CD4-positive, alpha-beta T cell (primary cell): ENCODE measurements around the gene SSC4D. TPM values are rescaled to one million over a fixed set of nuclear protein-coding genes. Genes with fewer than 3 reads are reported as not detected.

Experiments
- ATAC-seq: fragments of 200-7000 bp; cut with Tn5 transposase; one replicate; pipeline ENCODE4 v1.10.0; 2022; ENCODE audit warnings: mild to moderate bottlenecking; ENCODE audit not compliant: poor library complexity
- CTCF ChIA-PET: fragments of 350-600 bp; sonication (Branson Sonifier 250); formaldehyde crosslinking; loops from one replicate; lab custom pipeline; 2021; ENCODE audit warnings: antibody characterized with exemption, inconsistent platforms; lab: Charles Lee
- POLR2A ChIA-PET: fragments of 350-600 bp; sonication (Branson Sonifier 250); formaldehyde crosslinking; loops from one replicate; lab custom pipeline; 2021; ENCODE audit warnings: antibody characterized with exemption, inconsistent platforms; lab: Charles Lee
- DNase-seq, 14 experiments: peaks; one replicate each; pipeline ENCODE4 v3.0.0-alpha.2; 2013 to 2020; ENCODE audit warnings: mixed read lengths in 2 of 14
- H3K27ac ChIP-seq, 2 donors: one replicate each; pipeline versions ENCODE4 v1.5.1 to v1.7.0; 2013; ENCODE audit warnings: low read length in 2 of 2, low read depth in 1 of 2, mild to moderate bottlenecking in 1 of 2
- H3K27me3 ChIP-seq, 2 experiments: 1 replicate in 1 of 2; 2 replicates in 1 of 2; pipeline versions ENCODE4 v1.6.1 to v1.7.0; 2013; ENCODE audit warnings: low read length in 2 of 2, control low read depth in 1 of 2, mild to moderate bottlenecking in 1 of 2, moderate library complexity in 1 of 2; ENCODE audit not compliant: insufficient read depth in 2 of 2, control insufficient read depth in 1 of 2
- H3K36me3 ChIP-seq: one replicate; pipeline ENCODE4 v1.6.1; 2013; ENCODE audit warnings: low read length, control low read depth; ENCODE audit not compliant: insufficient read depth
- H3K4me1 ChIP-seq: one replicate; pipeline ENCODE4 v1.6.1; 2013; ENCODE audit warnings: low read length, control low read depth; ENCODE audit not compliant: insufficient read depth
- H3K4me3 ChIP-seq: one replicate; pipeline ENCODE4 v1.5.1; 2013; ENCODE audit warnings: mild to moderate bottlenecking, low read length, moderate library complexity
- H3K9me3 ChIP-seq, 2 experiments: 1 replicate in 1 of 2; 2 replicates in 1 of 2; pipeline versions ENCODE4 v1.6.1 to v1.7.0; 2013; ENCODE audit warnings: low read length in 2 of 2, mild to moderate bottlenecking in 2 of 2, control low read depth in 1 of 2, moderate library complexity in 1 of 2; ENCODE audit not compliant: control insufficient read depth in 1 of 2, insufficient read depth in 1 of 2
- H3K27ac Mint-ChIP-seq: one replicate; pipeline ENCODE4 v1.8.0; 2020; ENCODE audit warnings: mixed read lengths
- H3K27me3 Mint-ChIP-seq: one replicate; pipeline ENCODE4 v1.8.0; 2021; ENCODE audit warnings: mixed read lengths
- H3K36me3 Mint-ChIP-seq: one replicate; pipeline ENCODE4 v1.8.0; 2021; ENCODE audit warnings: low read depth, mixed read lengths
- H3K4me1 Mint-ChIP-seq: one replicate; pipeline ENCODE4 v1.8.0; 2021; ENCODE audit warnings: low read depth, mixed read lengths
- H3K4me3 Mint-ChIP-seq: one replicate; pipeline ENCODE4 v1.8.0; 2020; ENCODE audit warnings: mild to moderate bottlenecking, mixed read lengths
- H3K9me3 Mint-ChIP-seq: one replicate; pipeline ENCODE4 v1.8.0; 2020; ENCODE audit warnings: mixed read lengths
- intact Hi-C, 2 experiments: fragments of 100-400 bp; cut with DNase I in 1 of 2; cut with micrococcal nuclease in 1 of 2; formaldehyde crosslinking; loops; one replicate each; pipeline versions ENCODE4 v1.15.1 to v1.9.0; 2023 to 2025; cut with DNase I, micrococcal nuclease
- total RNA-seq, 174 experiments: library from RNA in 2 of 174; stranded (reverse) in 2 of 174; gene quantifications; one replicate each; pipeline ENCODE4 v1.2.3 and lab custom pipeline; 2021 to 2026
- TF ChIP-seq, protein P1 (sequence below): fragments of 200-600 bp; IDR thresholded peaks from one replicate; pipeline ENCODE4 v1.8.0; 2022; ENCODE audit warnings: antibody characterized with exemption, mild to moderate bottlenecking

Gene SSC4D
- total RNA-seq, 2 experiments from 2014 or later = not detected

DNA sequence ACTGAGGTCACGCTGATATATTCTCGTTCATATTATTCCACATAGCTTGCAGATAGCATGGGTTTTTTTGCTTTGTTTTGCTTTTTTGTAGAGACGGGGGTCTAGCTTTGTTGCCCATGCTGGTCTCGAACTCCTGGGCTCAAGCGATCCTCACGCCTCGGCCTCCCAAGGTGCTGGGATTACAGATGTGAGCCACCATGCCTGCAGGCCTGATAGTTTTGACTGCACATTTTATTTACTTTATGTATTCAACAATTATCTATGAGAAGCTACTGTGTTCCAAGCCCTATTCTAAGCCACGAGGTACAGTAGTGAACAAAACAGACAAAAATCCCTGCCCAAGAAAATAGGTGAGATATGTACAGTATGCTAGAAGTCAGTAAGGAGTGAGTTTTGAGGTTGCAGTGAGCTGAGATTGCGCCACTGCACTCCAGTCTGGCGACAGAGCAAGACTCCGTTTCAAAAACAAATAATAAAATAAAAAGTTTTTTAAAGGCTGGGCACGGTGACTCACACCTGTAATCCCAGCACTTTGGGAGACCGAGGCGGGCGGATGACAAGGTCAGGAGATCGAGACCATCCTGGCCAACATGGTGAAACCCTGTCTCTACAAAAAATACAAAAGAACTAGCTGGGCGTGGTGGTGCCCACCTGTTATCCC lies 49.4 kb downstream of the SSC4D start:
- POLR2A ChIA-PET = interaction anchor here (0.7 to 3.4 kb wide), 4 partner anchors 10 to 41 kb away, joined by 3 to 64 read pairs (median 16); no protein-coding TSS in a partner anchor
- intact Hi-C loops = loop anchor here (1.0 to 5.0 kb wide), 5 partner anchors 32 to 183 kb away; no protein-coding TSS in a partner anchor

DNA sequence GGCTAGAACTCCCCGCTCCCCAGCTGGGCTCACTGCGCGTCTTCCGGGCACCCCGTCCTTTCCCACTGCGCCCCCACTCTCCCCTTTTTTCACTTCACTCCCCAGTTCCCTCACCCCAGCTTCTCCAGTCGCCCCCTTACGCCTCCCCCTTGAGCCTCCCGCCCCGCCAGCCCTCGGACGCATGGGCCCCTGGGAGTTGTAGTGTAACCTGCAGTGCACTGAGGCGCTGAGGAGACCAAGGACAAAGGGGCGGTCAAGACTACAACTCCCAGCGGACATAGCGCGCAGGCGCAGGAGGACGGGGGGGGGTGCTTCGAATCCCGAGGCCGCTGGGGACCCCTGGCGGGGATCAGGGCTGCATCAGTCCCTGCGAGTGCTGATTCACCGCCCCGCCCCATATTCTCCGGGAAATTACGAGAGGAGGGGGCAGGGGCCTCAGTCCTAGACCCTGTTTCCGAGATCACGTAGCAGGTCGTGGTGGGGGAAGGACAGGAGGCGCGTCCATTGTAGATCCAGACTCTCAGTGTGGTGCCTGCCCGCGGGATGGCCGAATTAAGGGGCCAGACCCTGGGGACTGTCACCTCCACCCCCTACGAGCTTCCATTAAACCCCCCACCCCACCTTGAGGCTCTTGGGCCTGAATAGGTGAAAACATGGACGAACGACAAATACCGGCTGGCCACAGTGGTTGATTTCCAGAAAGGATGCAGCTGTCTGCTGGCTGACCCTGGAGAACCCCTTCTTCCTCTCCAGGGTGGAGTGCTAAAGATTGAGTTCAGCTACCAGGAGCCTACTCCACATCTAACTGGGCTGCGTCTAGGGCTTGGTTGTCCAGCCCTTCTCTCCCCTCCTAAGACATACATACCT lies 50.2 kb downstream of the SSC4D start:
- Mint-ChIP-seq H3K27ac (peak overlapping the region; percentile 90), H3K27me3 (no peaks in the 10 kb centered on the region), H3K9me3 (no peaks in the 10 kb centered on the region), H3K4me1 (peaks cover 42% of the 10 kb centered on the region), H3K36me3 (peaks cover 40% of the 10 kb centered on the region), H3K4me3 (peak overlapping the region; percentile 96)
- TF ChIP-seq, protein P1, sequence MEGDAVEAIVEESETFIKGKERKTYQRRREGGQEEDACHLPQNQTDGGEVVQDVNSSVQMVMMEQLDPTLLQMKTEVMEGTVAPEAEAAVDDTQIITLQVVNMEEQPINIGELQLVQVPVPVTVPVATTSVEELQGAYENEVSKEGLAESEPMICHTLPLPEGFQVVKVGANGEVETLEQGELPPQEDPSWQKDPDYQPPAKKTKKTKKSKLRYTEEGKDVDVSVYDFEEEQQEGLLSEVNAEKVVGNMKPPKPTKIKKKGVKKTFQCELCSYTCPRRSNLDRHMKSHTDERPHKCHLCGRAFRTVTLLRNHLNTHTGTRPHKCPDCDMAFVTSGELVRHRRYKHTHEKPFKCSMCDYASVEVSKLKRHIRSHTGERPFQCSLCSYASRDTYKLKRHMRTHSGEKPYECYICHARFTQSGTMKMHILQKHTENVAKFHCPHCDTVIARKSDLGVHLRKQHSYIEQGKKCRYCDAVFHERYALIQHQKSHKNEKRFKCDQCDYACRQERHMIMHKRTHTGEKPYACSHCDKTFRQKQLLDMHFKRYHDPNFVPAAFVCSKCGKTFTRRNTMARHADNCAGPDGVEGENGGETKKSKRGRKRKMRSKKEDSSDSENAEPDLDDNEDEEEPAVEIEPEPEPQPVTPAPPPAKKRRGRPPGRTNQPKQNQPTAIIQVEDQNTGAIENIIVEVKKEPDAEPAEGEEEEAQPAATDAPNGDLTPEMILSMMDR = peak; percentile 70
- peak overlapping the region; percentile 97 for H3K4me3 ChIP-seq
- DNase-seq = peak; percentile 88 to 99 (median 94)
- peak; percentile 90 for ATAC-seq
- H3K4me1 ChIP-seq = peaks cover 29% of the 10 kb centered on the region
- H3K27me3 ChIP-seq = no peaks in the 10 kb centered on the region
- peaks cover 10% of the 10 kb centered on the region for H3K36me3 ChIP-seq
- ChIA-PET CTCF (interaction anchor here (0.7 to 2.3 kb wide), 9 partner anchors 15 to 68 kb away, joined by 3 to 14 read pairs (median 3); no protein-coding TSS in a partner anchor), POLR2A (interaction anchor here (0.6 to 3.4 kb wide), 11 partner anchors 9 to 445 kb away, joined by 4 to 64 read pairs (median 6); partner anchors contain the start of genes HSPB1 and POR)
- H3K9me3 ChIP-seq = no peaks in the 10 kb centered on the region
- peak overlapping the region; percentile 93 to 96 for H3K27ac ChIP-seq
- intact Hi-C loops = loop anchor here (1.0 to 5.0 kb wide), 4 partner anchors 33 to 182 kb away; no protein-coding TSS in a partner anchor

More for the DNA sequence above, 49.4 kb downstream of the SSC4D start:
- peaks cover 34% of the 10 kb centered on the region for H3K36me3 Mint-ChIP-seq
- H3K4me3 Mint-ChIP-seq = peak overlapping the region; percentile 96
- peak overlapping the region; percentile 97 for H3K4me3 ChIP-seq
- peaks cover 30% of the 10 kb centered on the region for H3K4me1 ChIP-seq
- H3K27ac Mint-ChIP-seq = peak overlapping the region; percentile 90
- H3K27me3 ChIP-seq = no peaks in the 10 kb centered on the region
- CTCF ChIA-PET = interaction anchor here (0.7 to 2.3 kb wide), 6 partner anchors 16 to 69 kb away, joined by 3 to 14 read pairs (median 4); no protein-coding TSS in a partner anchor
- ATAC-seq (no peak), DNase-seq (no peak)
- H3K36me3 ChIP-seq = peaks cover 6% of the 10 kb centered on the region
- H3K9me3 Mint-ChIP-seq = no peaks in the 10 kb centered on the region
- no peaks in the 10 kb centered on the region for H3K27me3 Mint-ChIP-seq
- TF ChIP-seq, protein P1 = no peak
- no peaks in the 10 kb centered on the region for H3K9me3 ChIP-seq
- H3K27ac ChIP-seq = no peak overlapping the region
- H3K4me1 Mint-ChIP-seq = peaks cover 39% of the 10 kb centered on the region
